Measurements from ENCODE around the gene TBK1.

Gene TBK1

GRCh38 chr12:64452559-64453329 is 824 bp downstream of the TBK1 start:
- no peak for DNase-seq

- no peak for DNase-seq
These were observed 3.6 kb downstream of the TBK1 start for GRCh38 chr12:64455506-64455905.

- DNase-seq = no peak
These were observed 4.2 kb downstream of the TBK1 start for GRCh38 chr12:64456119-64456518.

- DNase-seq = no peak
These were observed 5.1 kb downstream of the TBK1 start for GRCh38 chr12:64457032-64457431.

- DNase-seq = no peak
These were observed 5.5 kb downstream of the TBK1 start for GRCh38 chr12:64457466-64457865.

- no peak for DNase-seq
These were observed 6.0 kb downstream of the TBK1 start for GRCh38 chr12:64457923-64458322.

GRCh38 chr12:64459394-64459891 is 7.5 kb downstream of the TBK1 start:
- no peak for DNase-seq

- no peak for DNase-seq
These were observed 9.9 kb downstream of the TBK1 start for GRCh38 chr12:64461634-64462414.

GRCh38 chr12:64466178-64466577 is 14.3 kb downstream of the TBK1 start:
- DNase-seq = no peak

GRCh38 chr12:64468966-64469365 is 17.0 kb downstream of the TBK1 start:
- DNase-seq = no peak

GRCh38 chr12:64469455-64470142 is 17.7 kb downstream of the TBK1 start:
- no peak for DNase-seq

GRCh38 chr12:64470495-64470894 is 18.6 kb downstream of the TBK1 start:
- no peak for DNase-seq

GRCh38 chr12:64473176-64473575 is 21.3 kb downstream of the TBK1 start:
- DNase-seq = no peak

GRCh38 chr12:64475518-64475917 is 23.6 kb downstream of the TBK1 start:
- no peak for DNase-seq

- DNase-seq = no peak
These were observed 24.9 kb downstream of the TBK1 start for GRCh38 chr12:64476844-64477243.

- no peak for DNase-seq
These were observed 26.7 kb downstream of the TBK1 start for GRCh38 chr12:64478661-64479060.

- no peak for DNase-seq
These were observed 28.2 kb downstream of the TBK1 start for GRCh38 chr12:64480148-64480547.

GRCh38 chr12:64486657-64487056 is 34.7 kb downstream of the TBK1 start:
- DNase-seq = no peak

- no peak for DNase-seq
These were observed 39.8 kb downstream of the TBK1 start for GRCh38 chr12:64491718-64492117.

- no peak for DNase-seq
These were observed 41.6 kb downstream of the TBK1 start for GRCh38 chr12:64493513-64493912.

GRCh38 chr12:64494998-64495729 is 43.2 kb downstream of the TBK1 start:
- DNase-seq = no peak

- DNase-seq = no peak
These were observed 45.0 kb downstream of the TBK1 start for GRCh38 chr12:64496839-64497400.

GRCh38 chr12:64497484-64497883 is 45.6 kb downstream of the TBK1 start:
- DNase-seq = no peak

All from SHP77 (cell line).